ENCODE data around the gene ATP6V1A.

Gene ATP6V1A

GRCh38 chr3:113828600-113828999 lies 81.8 kb downstream of the ATP6V1A start:
- TF ChIP-seq CTCF (IDR thresholded peaks at IDR 0.05; ENCODE audit: borderline replicate concordance, control extremely low read depth, extremely low read depth, insufficient read depth, missing control alignments) = no peak
- DNase-seq (ENCODE audit: low spot score) = no peak
- in situ Hi-C loops (cut with MboI; ENCODE audit: low sequenced_read_pairs, unreplicated experiment) = no loop called here

GRCh38 chr3:113829576-113830354 lies 82.9 kb downstream of the ATP6V1A start:
- no peak for TF ChIP-seq CTCF (IDR thresholded peaks at IDR 0.05; ENCODE audit: borderline replicate concordance, control extremely low read depth, extremely low read depth, insufficient read depth, missing control alignments)
- no peak for DNase-seq (ENCODE audit: low spot score)
- in situ Hi-C loops (cut with MboI; ENCODE audit: low sequenced_read_pairs, unreplicated experiment) = no loop called here

- no peak for TF ChIP-seq CTCF (IDR thresholded peaks at IDR 0.05; ENCODE audit: borderline replicate concordance, control extremely low read depth, extremely low read depth, insufficient read depth, missing control alignments)
- DNase-seq (ENCODE audit: low spot score) = no peak
- in situ Hi-C loops (cut with MboI; ENCODE audit: low sequenced_read_pairs, unreplicated experiment) = no loop called here
Measured at GRCh38 chr3:113831103-113831355, 84.2 kb downstream of the ATP6V1A start.

GRCh38 chr3:113832477-113833164 lies 85.8 kb downstream of the ATP6V1A start:
- in situ Hi-C loops (cut with MboI; ENCODE audit: low sequenced_read_pairs, unreplicated experiment) = no loop called here
- no peak for TF ChIP-seq CTCF (IDR thresholded peaks at IDR 0.05; ENCODE audit: borderline replicate concordance, control extremely low read depth, extremely low read depth, insufficient read depth, missing control alignments)
- DNase-seq (ENCODE audit: low spot score) = no peak

GRCh38 chr3:113834983-113835382 lies 88.1 kb downstream of the ATP6V1A start:
- in situ Hi-C loops (cut with MboI; ENCODE audit: low sequenced_read_pairs, unreplicated experiment) = no loop called here
- no peak for TF ChIP-seq CTCF (IDR thresholded peaks at IDR 0.05; ENCODE audit: borderline replicate concordance, control extremely low read depth, extremely low read depth, insufficient read depth, missing control alignments)
- DNase-seq (ENCODE audit: low spot score) = no peak

- TF ChIP-seq CTCF (IDR thresholded peaks at IDR 0.05; ENCODE audit: borderline replicate concordance, control extremely low read depth, extremely low read depth, insufficient read depth, missing control alignments) = peak; percentile 81
- peak; percentile 89 for DNase-seq (ENCODE audit: low spot score)
- in situ Hi-C loops (cut with MboI; ENCODE audit: low sequenced_read_pairs, unreplicated experiment) = no loop called here
Measured at GRCh38 chr3:113838631-113839209, 91.9 kb downstream of the ATP6V1A start, which contains the start of gene GRAMD1C. Gene GRAMD1C, plus strand, starts transcription at chr3:113838788. Its CDS starts 122 bp downstream, at chr3:113838910.
